GM21367 (cell line): Measurements from ENCODE around the gene MYG1.

Experiments used
- ATAC-seq: cut with Tn5 transposase; IDR thresholded peaks from one replicate; pipeline ENCODE4 v1.9.1; 2021; ENCODE audit not compliant: unreplicated experiment

The MYG1 gene

GRCh38 chr12:53352331-53353256 lies 53.1 kb downstream of the MYG1 start:
- peak; percentile 79 for ATAC-seq

GRCh38 chr12:53353257-53353655 lies 53.8 kb downstream of the MYG1 start:
- ATAC-seq, result no peak

DNA sequence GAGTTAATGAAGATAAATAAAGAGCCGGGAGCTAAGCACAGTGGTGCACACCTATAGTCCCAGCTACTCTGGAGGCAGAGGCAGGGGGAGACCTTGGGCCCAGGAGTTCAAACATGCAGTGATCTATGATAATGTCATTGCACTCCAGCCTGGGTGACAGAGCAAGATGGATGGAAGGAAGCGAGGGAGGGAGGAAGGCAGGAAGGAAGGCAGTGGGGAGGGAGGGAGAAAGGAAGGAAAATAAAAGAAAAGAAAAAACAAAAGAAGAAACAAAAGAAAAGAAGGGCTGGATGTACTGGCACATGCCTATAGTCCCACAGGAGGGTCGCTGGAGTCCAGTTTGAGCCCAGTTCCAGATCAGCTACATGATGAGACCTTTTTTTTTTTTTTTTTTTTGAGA lies 55.6 kb downstream of the MYG1 start:
- ATAC-seq, result no peak
